KOPT-K1 (cell line): ENCODE measurements around the gene POMGNT1.

Source experiments
- H3K27ac ChIP-seq: fragments of 200-600 bp; sonication (generic); 2 replicates; pipeline ENCODE4 v1.5.1; 2016; ENCODE audit warnings: antibody characterized with exemption, mild to moderate bottlenecking, low read depth, low read length; ENCODE audit not compliant: poor library complexity, severe bottlenecking
- H3K36me3 ChIP-seq: fragments of 200-600 bp; sonication (generic); 2 replicates; pipeline ENCODE4 v1.5.1; 2017; ENCODE audit warnings: antibody characterized with exemption, mild to moderate bottlenecking, low read length, moderate library complexity; ENCODE audit not compliant: insufficient read depth
- H3K9me3 ChIP-seq: fragments of 200-600 bp; sonication (generic); 2 replicates; pipeline ENCODE4 v1.5.1; 2017; ENCODE audit warnings: antibody characterized with exemption, low read length, mild to moderate bottlenecking; ENCODE audit not compliant: insufficient read depth, poor library complexity, severe bottlenecking

The POMGNT1 gene

DNA sequence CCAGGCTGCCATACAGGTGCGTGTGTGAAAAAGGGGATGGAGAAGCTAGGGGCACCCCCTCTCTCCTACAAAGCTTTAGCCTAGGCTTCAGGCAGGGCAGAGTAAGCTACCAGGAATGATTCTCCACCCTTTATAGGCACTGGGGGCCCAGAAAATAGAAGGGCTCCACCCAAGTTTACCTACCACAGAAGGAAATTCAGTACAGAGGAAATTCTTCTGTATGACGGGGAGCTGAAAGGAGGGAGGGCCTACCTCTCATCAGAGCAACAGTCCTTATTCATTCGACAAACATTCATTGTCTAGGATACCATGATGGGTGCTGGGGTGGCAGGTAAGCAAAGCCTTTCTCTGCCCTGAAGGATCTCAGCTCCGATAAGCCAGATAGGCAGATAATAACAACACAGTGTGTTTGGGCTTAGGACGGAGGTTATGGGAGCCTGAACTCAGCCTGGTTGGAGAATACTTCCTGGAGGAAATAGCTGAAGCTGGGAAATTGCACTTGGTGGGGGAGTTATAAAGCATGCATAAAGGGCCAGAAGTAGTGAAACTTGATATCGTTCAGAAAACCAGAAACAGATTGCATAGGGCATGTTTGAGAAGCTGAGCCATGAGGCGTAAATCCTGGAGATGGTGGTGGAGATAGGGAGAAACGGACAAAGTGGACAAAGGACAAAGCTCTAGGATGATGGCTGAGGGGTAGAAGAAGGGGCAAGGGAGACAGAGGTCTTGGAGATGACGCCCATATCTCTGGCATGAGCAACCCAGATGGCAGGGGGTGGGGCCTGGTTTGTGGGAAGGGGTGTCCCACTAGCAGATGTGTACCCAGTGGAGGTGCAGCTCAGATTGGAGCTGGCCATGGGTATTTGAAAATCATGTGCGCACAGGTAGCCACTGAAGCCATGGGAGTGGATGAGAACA, 16.6 kb downstream of the POMGNT1 start:
- H3K27ac ChIP-seq, result no peak overlapping the region
- H3K36me3 ChIP-seq, result no peaks in the 10 kb centered on the region
- no peaks in the 10 kb centered on the region for H3K9me3 ChIP-seq

DNA sequence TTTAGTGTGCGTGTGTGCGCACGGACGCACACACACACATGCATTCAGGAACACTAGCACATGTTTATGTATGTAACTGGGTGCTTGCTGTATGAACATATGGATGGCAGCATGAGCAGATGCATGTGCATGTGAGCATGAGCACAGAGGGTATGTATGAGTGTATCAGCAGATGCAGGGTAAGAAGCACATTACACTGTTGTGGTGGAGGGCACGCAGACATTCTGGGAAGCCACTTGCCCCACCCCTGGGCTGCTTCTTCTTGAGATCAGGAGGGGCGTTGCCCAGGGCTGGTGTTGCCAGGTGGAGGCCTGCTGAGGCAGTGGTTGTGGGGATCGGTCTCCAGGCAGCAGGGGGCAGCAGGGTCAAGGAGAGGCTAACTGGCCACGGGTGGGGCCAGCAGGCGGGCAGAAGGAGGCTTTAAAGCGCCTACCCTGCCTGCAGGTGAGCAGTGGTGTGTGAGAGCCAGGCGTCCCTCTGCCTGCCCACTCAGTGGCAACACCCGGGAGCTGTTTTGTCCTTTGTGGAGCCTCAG, 18.1 kb downstream of the POMGNT1 start:
- Histone ChIP-seq H3K9me3 (no peaks in the 10 kb centered on the region), H3K36me3 (no peaks in the 10 kb centered on the region), H3K27ac (no peak overlapping the region)

DNA sequence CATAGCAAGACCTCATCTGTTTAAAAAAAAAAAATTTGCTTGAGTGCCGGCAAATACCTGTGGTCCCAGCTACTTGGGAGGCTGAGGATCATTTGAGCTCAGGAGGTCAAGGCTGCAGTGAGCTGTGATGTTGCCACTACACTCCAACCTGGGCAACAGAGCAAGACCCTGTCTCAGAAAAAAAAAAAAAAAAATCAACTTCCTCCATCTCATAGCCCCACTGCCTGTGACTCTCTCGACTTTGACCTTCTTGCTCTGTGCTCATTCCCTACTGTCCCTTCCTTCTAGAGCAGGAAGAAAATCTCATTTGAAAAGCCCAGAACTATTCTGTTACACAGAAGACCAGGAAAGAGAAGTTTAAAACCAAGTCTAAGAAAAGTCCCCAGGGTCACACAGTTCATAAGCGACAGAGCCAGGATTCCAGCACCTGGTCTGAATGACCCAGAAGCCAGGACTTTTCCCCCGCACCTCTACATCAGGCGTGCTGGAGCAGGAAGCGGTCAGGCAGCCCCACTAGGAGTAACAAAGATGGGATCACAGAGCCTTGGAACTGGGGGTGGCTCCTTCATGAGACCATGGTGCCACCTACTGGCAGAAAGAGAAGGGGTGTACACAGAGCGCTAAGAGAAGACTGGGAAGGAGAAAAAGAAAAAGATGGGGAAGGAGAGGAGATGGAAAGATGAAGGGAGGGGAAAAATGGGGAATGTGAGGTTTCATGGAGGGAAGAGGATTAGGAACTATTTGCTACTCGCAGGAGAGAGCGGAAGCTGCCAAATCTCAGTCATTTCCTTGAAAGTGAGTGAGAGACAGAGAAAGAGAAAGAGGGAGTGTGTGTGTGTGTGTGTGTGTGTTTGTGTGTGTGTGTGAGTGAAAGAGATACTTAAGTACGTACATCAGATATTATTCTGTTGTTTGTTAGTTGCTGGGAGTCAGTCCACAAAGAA, 18.8 kb downstream of the POMGNT1 start:
- Histone ChIP-seq H3K36me3 (no peaks in the 10 kb centered on the region), H3K27ac (no peak overlapping the region), H3K9me3 (no peaks in the 10 kb centered on the region)

DNA sequence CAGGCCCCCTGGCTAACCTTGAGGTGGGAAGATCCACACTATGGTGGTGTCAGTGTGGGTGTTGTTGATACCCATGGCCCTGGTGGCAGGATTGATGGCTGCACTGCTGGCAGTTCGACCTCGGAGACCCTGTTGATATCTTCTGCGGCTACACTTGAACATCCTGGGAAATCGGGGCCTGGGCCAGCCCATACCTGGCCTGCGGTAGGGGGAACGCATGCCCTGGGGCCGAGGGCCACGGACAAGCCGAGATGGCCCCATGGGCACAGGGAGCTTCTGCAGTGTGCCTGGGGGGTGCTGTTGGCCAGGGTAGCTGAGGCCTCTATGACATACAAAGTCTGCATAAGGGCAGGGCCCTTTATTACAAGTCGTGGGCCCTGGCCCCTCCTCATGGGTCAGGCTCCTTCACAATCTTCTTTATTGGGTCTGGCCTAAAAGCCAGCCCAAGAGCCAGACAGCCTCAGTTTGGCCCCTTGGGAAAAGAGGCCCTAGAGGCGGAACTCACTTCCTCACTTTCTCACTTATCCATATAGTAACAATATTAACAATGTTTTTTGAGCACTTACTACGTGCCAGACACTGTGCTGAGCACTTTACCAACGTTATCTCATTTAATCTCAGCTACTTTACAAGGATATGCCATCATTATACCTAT, 21.9 kb downstream of the POMGNT1 start, which contains the start of gene P3R3URF:
Gene P3R3URF (minus strand): TSS at position 278 of the 655 bp plus-strand sequence. CDS start 17 bp downstream, at position 261.
- H3K27ac ChIP-seq, result no peak within 1 kb of the TSS
- H3K36me3 ChIP-seq, result no peaks in the 10 kb centered on the region
- no peaks in the 10 kb centered on the region for H3K9me3 ChIP-seq

DNA sequence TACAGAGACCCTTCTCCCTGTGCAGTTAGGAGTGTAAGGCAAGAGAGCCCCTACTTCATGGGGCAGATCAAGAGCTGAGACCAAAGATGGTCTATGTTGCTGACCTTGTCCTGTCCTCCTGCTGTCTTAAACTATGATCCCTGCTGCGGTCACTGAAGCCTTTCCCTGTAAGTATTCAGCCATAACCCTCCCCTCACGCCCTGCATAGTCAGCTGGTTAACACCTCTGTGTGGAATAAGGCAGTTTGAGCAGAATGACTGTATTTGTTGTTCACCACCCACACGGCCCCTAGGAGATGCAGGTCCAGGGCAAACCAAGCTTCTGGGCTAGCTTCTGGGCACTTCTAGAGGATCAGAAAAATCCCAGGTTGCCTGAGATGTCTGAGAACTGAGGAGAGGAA, 23.0 kb downstream of the POMGNT1 start:
- H3K9me3 ChIP-seq, result no peaks in the 10 kb centered on the region
- no peaks in the 10 kb centered on the region for H3K36me3 ChIP-seq
- no peak overlapping the region for H3K27ac ChIP-seq

DNA sequence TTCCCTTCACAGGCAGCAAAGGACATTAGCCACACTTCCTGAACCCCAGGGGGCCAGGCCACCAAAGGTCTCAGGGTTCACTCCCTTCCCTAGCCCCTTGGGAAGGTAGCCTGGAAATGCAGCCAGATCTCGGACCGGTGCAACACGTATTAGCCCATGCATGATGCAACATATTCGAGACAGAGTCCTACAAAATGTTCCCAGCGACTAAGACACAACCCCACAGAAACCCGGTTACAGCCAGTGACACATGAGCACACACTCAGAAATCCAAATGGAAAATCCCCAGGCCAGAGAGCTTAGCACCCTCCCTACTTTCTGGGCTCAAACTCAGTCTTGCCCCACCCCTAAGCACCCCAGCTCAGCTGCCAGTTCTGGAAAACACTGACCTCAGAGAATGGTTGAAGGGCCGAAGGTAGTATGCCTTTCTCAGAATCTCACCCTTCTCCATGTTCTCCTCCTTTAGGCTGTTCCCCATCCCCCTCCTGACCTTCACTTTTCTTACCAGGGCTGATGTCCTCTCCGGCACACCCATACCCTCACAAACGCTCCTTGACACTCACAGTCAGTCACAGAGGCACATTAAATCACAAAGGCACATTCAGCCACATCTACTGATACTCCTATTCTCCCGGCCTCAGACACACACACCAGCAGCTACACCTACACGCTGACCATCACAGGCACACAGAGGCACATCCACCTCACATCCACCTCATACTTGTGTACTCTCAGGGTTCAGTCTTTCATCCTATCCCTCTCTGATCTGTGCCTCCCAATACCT, 23.6 kb downstream of the POMGNT1 start, which contains the start of gene TSPAN1:
Gene TSPAN1 (plus strand): TSS at position 640 of the 784 bp plus-strand sequence. CDS start 6,021 bp downstream, outside the sequence.
- H3K9me3 ChIP-seq, result no peaks in the 10 kb centered on the region
- no peaks in the 10 kb centered on the region for H3K36me3 ChIP-seq
- no peak within 1 kb of the TSS for H3K27ac ChIP-seq

DNA sequence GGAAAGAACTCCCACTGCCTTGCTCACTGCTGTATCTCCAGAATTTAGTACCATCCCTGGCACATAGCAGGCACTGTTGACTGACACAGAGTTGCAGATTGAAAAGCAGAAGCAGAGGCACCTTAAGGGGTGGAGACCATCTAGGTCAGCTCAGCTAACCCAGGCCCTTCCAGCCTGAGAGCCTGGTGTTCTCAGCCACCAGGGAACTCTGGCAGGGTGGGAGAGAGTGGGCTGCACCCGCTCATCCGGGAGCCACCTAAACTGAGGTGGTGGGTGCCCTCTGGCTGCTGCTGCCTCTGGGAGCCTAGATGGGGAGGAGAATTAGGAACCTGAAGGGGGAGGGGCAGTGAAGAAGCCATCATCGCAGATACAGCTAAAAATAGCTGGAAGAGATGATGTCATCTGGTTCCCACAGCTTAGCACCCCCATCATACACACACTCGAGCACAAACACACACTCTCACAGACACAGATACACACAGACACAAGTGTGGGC, 24.8 kb downstream of the POMGNT1 start:
- no peak overlapping the region for H3K27ac ChIP-seq
- no peaks in the 10 kb centered on the region for H3K36me3 ChIP-seq
- H3K9me3 ChIP-seq, result no peaks in the 10 kb centered on the region

DNA sequence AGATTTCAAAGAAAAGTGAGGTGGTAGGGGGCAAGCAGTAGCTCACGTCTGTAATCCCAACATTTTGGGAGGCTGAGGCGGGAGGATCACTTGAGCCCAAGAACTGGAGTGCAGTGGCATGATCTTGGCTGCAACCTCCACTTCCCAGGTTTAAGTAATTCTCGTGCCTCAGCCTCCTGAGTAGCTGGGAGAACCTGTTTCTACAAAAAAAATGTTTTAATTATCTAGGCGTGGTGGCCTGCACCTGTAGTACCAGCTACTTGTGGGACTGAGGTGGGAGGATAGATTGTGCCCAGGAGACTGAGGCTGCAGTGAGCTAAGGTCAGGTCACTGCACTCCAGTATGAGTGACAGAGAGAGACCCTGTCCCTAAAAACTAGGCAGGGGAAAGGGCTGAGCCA, 25.9 kb downstream of the POMGNT1 start:
- Histone ChIP-seq H3K9me3 (no peaks in the 10 kb centered on the region), H3K27ac (no peak overlapping the region), H3K36me3 (no peaks in the 10 kb centered on the region)

DNA sequence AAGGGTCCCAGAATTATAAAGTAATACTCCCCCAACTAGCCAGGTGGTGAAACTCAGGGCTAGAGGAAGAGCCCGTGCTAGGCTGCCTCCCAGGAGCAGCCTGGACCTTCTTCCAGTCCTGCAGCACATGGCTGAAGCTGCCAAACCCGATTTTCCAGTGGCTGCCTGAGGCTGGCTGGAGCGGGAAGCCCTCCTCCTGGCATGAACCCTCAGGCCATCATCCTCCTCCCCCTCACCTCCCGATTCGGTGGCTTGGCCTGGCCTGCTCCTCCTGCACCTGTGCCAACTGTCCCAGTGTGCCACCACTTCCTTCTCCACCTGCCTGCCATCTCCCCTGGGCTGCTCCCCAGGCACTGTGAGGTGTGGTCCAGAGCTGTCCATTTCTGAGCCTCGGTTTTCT, 26.4 kb downstream of the POMGNT1 start:
- Histone ChIP-seq H3K36me3 (no peaks in the 10 kb centered on the region), H3K9me3 (no peaks in the 10 kb centered on the region), H3K27ac (no peak overlapping the region)

DNA sequence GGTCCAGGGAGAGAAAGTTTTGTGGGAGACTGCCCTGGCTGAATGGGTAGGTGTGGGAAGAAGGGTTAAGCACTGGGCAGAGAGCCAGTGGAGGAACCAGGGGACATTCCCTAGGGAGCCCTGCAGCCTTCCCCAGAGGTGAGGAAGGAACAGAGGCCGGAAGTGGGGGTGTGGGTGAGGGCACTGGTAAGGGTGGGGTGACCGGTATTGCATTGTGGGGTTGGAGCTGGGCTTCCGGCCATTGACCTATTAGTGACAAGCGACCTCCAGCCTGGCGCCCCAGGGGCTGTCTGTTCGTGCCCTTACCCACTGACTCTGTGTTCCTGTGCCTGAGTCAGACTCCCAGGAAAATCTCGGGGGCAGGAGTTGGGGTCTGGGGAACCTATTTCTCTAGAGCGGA, 26.9 kb downstream of the POMGNT1 start:
- H3K36me3 ChIP-seq, result no peaks in the 10 kb centered on the region
- no peaks in the 10 kb centered on the region for H3K9me3 ChIP-seq
- H3K27ac ChIP-seq, result no peak overlapping the region

DNA sequence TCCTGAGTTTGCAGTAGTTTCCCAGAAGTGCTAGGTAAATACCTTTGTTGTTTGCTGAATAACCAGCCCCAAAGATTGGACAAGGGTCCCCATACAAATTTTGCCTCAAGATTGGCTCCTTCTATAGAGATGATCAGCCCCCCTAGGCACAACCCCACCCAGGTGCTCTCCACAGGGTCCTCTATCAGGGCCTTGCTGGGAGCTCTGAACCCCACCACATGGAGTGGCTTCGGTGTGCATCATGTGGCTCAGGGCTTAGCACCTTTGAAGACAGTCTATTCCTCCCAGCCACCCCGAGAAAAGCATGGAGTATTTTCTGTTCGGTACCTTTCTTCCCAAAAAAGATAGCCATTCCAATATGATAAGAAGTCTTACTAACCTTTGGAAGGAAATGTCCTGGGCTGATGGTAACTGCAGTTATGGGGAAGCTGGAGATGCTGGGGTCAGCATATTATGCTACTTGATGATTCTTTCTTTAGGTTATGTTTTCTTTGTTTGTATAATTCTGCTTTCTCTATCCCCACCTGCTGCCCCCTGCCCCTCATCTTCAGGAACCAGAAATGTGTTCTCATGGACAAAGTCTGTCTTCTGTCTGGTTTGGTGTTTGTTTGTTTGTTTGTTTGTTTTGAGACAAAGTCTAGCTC, 28.3 kb downstream of the POMGNT1 start:
- Histone ChIP-seq H3K27ac (no peak overlapping the region), H3K9me3 (no peaks in the 10 kb centered on the region), H3K36me3 (no peaks in the 10 kb centered on the region)

DNA sequence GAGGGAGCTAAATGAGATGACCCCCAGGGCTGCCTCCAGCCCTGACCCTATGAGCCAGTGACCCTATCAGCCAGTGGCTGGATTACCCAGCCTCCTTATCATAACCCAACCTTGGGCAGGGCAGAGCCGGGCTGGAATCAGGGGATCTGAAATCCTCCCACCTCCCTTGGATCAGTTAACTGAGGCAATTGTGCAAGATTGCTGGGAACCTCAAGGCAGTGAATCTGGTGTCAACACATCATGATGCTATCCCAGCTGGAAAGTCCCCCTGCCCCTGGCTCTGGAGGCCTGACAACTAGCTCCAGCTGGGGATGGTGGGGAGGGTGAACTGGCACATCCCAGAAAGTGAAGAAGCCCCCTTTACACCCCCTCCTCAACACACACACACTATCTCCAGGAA, 29.8 kb downstream of the POMGNT1 start:
- H3K9me3 ChIP-seq, result no peaks in the 10 kb centered on the region
- H3K27ac ChIP-seq, result no peak overlapping the region
- H3K36me3 ChIP-seq, result no peaks in the 10 kb centered on the region
